CD4-positive, alpha-beta T cell (primary cell): ENCODE results near the gene CACNA2D1. TPM values are rescaled to one million over a fixed set of nuclear protein-coding genes. Genes with fewer than 3 reads are reported as not detected.

Experiments
- ATAC-seq: fragments of 200-7000 bp; cut with Tn5 transposase; one replicate; pipeline ENCODE4 v1.10.0; 2022; ENCODE audit warnings: mild to moderate bottlenecking; ENCODE audit not compliant: poor library complexity
- CTCF ChIA-PET: fragments of 350-600 bp; sonication (Branson Sonifier 250); formaldehyde crosslinking; loops from one replicate; lab custom pipeline; 2021; ENCODE audit warnings: antibody characterized with exemption, inconsistent platforms; lab: Charles Lee
- POLR2A ChIA-PET: fragments of 350-600 bp; sonication (Branson Sonifier 250); formaldehyde crosslinking; loops from one replicate; lab custom pipeline; 2021; ENCODE audit warnings: antibody characterized with exemption, inconsistent platforms; lab: Charles Lee
- DNase-seq, 14 experiments: peaks; one replicate each; pipeline ENCODE4 v3.0.0-alpha.2; 2013 to 2020; ENCODE audit warnings: mixed read lengths in 2 of 14
- H3K27ac ChIP-seq, 2 donors: one replicate each; pipeline versions ENCODE4 v1.5.1 to v1.7.0; 2013; ENCODE audit warnings: low read length in 2 of 2, low read depth in 1 of 2, mild to moderate bottlenecking in 1 of 2
- H3K27me3 ChIP-seq, 2 experiments: 1 replicate in 1 of 2; 2 replicates in 1 of 2; pipeline versions ENCODE4 v1.6.1 to v1.7.0; 2013; ENCODE audit warnings: low read length in 2 of 2, control low read depth in 1 of 2, mild to moderate bottlenecking in 1 of 2, moderate library complexity in 1 of 2; ENCODE audit not compliant: insufficient read depth in 2 of 2, control insufficient read depth in 1 of 2
- H3K36me3 ChIP-seq: one replicate; pipeline ENCODE4 v1.6.1; 2013; ENCODE audit warnings: low read length, control low read depth; ENCODE audit not compliant: insufficient read depth
- H3K4me1 ChIP-seq: one replicate; pipeline ENCODE4 v1.6.1; 2013; ENCODE audit warnings: low read length, control low read depth; ENCODE audit not compliant: insufficient read depth
- H3K4me3 ChIP-seq: one replicate; pipeline ENCODE4 v1.5.1; 2013; ENCODE audit warnings: mild to moderate bottlenecking, low read length, moderate library complexity
- H3K9me3 ChIP-seq, 2 experiments: 1 replicate in 1 of 2; 2 replicates in 1 of 2; pipeline versions ENCODE4 v1.6.1 to v1.7.0; 2013; ENCODE audit warnings: low read length in 2 of 2, mild to moderate bottlenecking in 2 of 2, control low read depth in 1 of 2, moderate library complexity in 1 of 2; ENCODE audit not compliant: control insufficient read depth in 1 of 2, insufficient read depth in 1 of 2
- H3K27ac Mint-ChIP-seq: one replicate; pipeline ENCODE4 v1.8.0; 2020; ENCODE audit warnings: mixed read lengths
- H3K27me3 Mint-ChIP-seq: one replicate; pipeline ENCODE4 v1.8.0; 2021; ENCODE audit warnings: mixed read lengths
- H3K36me3 Mint-ChIP-seq: one replicate; pipeline ENCODE4 v1.8.0; 2021; ENCODE audit warnings: low read depth, mixed read lengths
- H3K4me1 Mint-ChIP-seq: one replicate; pipeline ENCODE4 v1.8.0; 2021; ENCODE audit warnings: low read depth, mixed read lengths
- H3K4me3 Mint-ChIP-seq: one replicate; pipeline ENCODE4 v1.8.0; 2020; ENCODE audit warnings: mild to moderate bottlenecking, mixed read lengths
- H3K9me3 Mint-ChIP-seq: one replicate; pipeline ENCODE4 v1.8.0; 2020; ENCODE audit warnings: mixed read lengths
- intact Hi-C, 2 experiments: fragments of 100-400 bp; cut with DNase I in 1 of 2; cut with micrococcal nuclease in 1 of 2; formaldehyde crosslinking; loops; one replicate each; pipeline versions ENCODE4 v1.15.1 to v1.9.0; 2023 to 2025; cut with DNase I, micrococcal nuclease
- total RNA-seq, 174 experiments: library from RNA in 2 of 174; stranded (reverse) in 2 of 174; gene quantifications; one replicate each; pipeline ENCODE4 v1.2.3 and lab custom pipeline; 2021 to 2026
- TF ChIP-seq, protein P1 (sequence below): fragments of 200-600 bp; IDR thresholded peaks from one replicate; pipeline ENCODE4 v1.8.0; 2022; ENCODE audit warnings: antibody characterized with exemption, mild to moderate bottlenecking

Gene CACNA2D1
- total RNA-seq, 2 experiments from 2014 or later, result not detected

DNA sequence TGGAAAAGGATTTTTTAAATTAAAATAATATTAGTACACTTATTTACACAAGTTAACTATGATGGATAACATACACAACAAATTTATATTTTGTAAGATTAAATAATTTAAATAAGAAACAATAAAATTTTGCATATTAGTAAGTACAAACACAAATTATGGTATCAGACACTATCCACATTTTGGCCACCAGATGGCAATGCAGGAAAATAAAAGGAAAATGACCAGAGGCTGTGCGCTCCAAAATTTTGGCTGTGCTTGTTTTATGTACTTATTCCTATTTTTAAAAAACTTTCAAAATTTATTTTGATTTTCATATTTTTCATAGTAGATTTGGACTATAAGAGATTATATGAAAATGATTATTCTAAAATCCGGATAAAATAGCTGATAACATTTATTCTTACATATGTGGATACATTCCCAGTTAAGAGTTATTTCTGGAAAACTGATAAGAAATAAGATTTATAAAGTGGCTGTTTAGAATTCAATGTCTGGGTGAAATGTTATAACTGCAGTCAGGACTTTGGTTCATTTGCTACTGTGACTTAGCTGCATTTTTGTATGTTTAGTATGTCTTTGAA, 399.0 kb downstream of the CACNA2D1 start:
- Histone ChIP-seq H3K4me3 (no peak overlapping the region), H3K36me3 (no peaks in the 10 kb centered on the region), H3K4me1 (no peaks in the 10 kb centered on the region), H3K27ac (no peak overlapping the region), H3K27me3 (no peaks in the 10 kb centered on the region), H3K9me3 (no peaks in the 10 kb centered on the region)
- no peak overlapping the region for H3K4me3 Mint-ChIP-seq
- H3K4me1 Mint-ChIP-seq, result no peaks in the 10 kb centered on the region
- no peaks in the 10 kb centered on the region for H3K9me3 Mint-ChIP-seq
- no peaks in the 10 kb centered on the region for H3K36me3 Mint-ChIP-seq
- intact Hi-C loops, result loop anchor here (5.0 to 10.0 kb wide), 3 partner anchors 530 to 683 kb away; no protein-coding TSS in a partner anchor
- POLR2A ChIA-PET, result no interaction called here
- DNase-seq (peak in 3 of 14 experiments; percentile 5 to 11 (median 10)), ATAC-seq (no peak)
- TF ChIP-seq, protein P1, sequence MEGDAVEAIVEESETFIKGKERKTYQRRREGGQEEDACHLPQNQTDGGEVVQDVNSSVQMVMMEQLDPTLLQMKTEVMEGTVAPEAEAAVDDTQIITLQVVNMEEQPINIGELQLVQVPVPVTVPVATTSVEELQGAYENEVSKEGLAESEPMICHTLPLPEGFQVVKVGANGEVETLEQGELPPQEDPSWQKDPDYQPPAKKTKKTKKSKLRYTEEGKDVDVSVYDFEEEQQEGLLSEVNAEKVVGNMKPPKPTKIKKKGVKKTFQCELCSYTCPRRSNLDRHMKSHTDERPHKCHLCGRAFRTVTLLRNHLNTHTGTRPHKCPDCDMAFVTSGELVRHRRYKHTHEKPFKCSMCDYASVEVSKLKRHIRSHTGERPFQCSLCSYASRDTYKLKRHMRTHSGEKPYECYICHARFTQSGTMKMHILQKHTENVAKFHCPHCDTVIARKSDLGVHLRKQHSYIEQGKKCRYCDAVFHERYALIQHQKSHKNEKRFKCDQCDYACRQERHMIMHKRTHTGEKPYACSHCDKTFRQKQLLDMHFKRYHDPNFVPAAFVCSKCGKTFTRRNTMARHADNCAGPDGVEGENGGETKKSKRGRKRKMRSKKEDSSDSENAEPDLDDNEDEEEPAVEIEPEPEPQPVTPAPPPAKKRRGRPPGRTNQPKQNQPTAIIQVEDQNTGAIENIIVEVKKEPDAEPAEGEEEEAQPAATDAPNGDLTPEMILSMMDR, result no peak
- no peaks in the 10 kb centered on the region for H3K27me3 Mint-ChIP-seq
- CTCF ChIA-PET, result no interaction called here
- H3K27ac Mint-ChIP-seq, result no peak overlapping the region

DNA sequence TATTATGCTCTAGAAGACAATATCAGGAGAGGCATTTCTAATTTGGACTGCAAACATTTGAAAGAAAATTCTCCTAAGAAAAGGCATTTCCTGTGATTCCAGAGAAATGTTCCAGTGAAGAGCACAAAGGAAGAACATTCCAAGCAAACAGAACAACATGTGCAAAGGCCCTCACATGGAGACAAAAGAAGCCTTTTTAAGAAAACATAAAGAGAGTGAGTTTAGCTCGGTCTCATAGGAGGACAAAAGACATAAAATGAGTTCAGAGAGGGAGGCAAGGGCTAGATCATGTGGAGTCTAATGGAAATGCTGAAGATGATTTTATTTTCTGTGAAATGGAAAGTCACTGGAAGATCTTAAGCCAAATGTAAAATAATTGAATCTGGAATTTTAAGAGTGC, 404.0 kb downstream of the CACNA2D1 start:
- H3K27ac Mint-ChIP-seq, result no peak overlapping the region
- ATAC-seq (no peak), DNase-seq (no peak)
- no peaks in the 10 kb centered on the region for H3K4me1 Mint-ChIP-seq
- no peak overlapping the region for H3K4me3 ChIP-seq
- ChIA-PET POLR2A (no interaction called here), CTCF (no interaction called here)
- no peaks in the 10 kb centered on the region for H3K27me3 Mint-ChIP-seq
- no peaks in the 10 kb centered on the region for H3K9me3 ChIP-seq
- no peak overlapping the region for H3K27ac ChIP-seq
- no peaks in the 10 kb centered on the region for H3K27me3 ChIP-seq
- no peak overlapping the region for H3K4me3 Mint-ChIP-seq
- no peaks in the 10 kb centered on the region for H3K9me3 Mint-ChIP-seq
- H3K4me1 ChIP-seq, result no peaks in the 10 kb centered on the region
- no peaks in the 10 kb centered on the region for H3K36me3 ChIP-seq
- TF ChIP-seq, protein P1, result no peak
- H3K36me3 Mint-ChIP-seq, result no peaks in the 10 kb centered on the region
- intact Hi-C loops, result loop anchor here (5.0 to 10.0 kb wide), 3 partner anchors 535 to 688 kb away; no protein-coding TSS in a partner anchor

DNA sequence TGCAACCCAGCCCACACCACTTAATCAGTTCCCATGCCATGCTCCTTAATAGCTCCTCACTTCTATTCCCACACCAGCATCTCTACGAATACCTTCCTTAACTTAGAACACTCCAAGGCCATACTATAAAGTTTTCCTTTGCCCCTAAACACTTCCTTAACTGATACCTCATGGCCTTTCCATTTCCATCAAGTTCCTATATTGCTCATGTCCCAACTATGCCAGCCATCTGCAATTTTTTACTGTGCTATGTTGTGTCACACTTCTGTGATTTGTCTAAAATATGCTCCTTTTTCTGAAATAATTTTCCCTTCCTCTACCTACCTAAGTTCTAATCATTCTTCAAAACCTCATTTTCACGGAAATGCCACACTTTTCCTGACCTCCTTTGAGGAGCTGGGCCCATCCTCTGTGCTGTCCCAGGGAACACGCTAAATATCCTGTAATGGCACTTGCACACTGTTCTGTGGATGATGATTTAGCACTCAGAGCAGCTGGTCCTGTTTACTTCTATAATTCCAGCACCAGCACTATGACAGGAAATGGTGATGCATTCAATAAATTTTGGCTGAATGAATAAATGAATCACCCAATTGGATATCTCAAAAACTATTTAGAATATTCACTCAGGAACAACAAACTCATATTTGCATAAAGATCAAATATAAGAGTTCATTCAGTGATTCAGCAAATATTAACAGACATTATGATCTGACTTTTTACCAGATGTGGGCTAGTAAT, 407.3 kb downstream of the CACNA2D1 start:
- H3K9me3 Mint-ChIP-seq, result no peaks in the 10 kb centered on the region
- CTCF ChIA-PET, result no interaction called here
- no peaks in the 10 kb centered on the region for H3K36me3 ChIP-seq
- TF ChIP-seq, protein P1, result no peak
- POLR2A ChIA-PET, result no interaction called here
- H3K27ac Mint-ChIP-seq, result no peak overlapping the region
- no peaks in the 10 kb centered on the region for H3K9me3 ChIP-seq
- H3K27me3 Mint-ChIP-seq, result no peaks in the 10 kb centered on the region
- no peak overlapping the region for H3K27ac ChIP-seq
- no peak for ATAC-seq
- no peaks in the 10 kb centered on the region for H3K36me3 Mint-ChIP-seq
- no peaks in the 10 kb centered on the region for H3K27me3 ChIP-seq
- intact Hi-C loops, result no loop called here
- H3K4me1 Mint-ChIP-seq, result no peaks in the 10 kb centered on the region
- no peak for DNase-seq
- no peaks in the 10 kb centered on the region for H3K4me1 ChIP-seq
- H3K4me3 ChIP-seq, result no peak overlapping the region
- no peak overlapping the region for H3K4me3 Mint-ChIP-seq
